Sigmoid colon (tissue), 7 donors: Measurements from ENCODE around the gene UNC119B. TPM values are rescaled to one million over a fixed set of nuclear protein-coding genes. Genes with fewer than 3 reads are reported as not detected.

Experiments used
- polyA plus RNA-seq, 3 donors: library from polyadenylated mRNA; stranded (reverse); fragments of 200-250 nt; gene quantifications; one replicate each; pipeline ENCODE4 v1.2.3, GENCODE V29; 2013
- total RNA-seq, 4 donors: library from RNA; depleted of rRNA; stranded (reverse); fragments of >200 nt; gene quantifications; one replicate each; pipeline ENCODE4 v1.1.0, GENCODE V29; 2016
- donor health status: healthy with polysubstance abuse.
- donor health status: Bipolar disorder and iron deficiency.
- donor health status: healthy.

The UNC119B gene
- total and polyA plus RNA-seq, 7 donors = 8.4 to 19.3 (median 17.9) TPM

Other genes with a start within 250 kb of the UNC119B start
- 10 to 100 TPM; 41.4 to 55.1 (median 45.2) TPM for gene SRSF9, start 240.7 kb upstream of the UNC119B start, total RNA-seq
- 100 to 1,000 TPM; 136 to 187 (median 158) TPM for gene SRSF9, start 240.7 kb upstream of the UNC119B start, polyA plus RNA-seq
- gene DYNLL1, start 214.3 kb upstream of the UNC119B start, total RNA-seq = 100 to 1,000 TPM; 204 to 254 (median 235) TPM
- gene DYNLL1, start 214.3 kb upstream of the UNC119B start, polyA plus RNA-seq = 100 to 1,000 TPM; 285 to 942 (median 912) TPM
- gene COQ5, start 181.3 kb upstream of the UNC119B start, total RNA-seq = 10 to 100 TPM; 17.4 to 29.4 (median 26.4) TPM
- 10 to 100 TPM; 29.2 to 62.9 (median 38.4) TPM for gene COQ5, start 181.3 kb upstream of the UNC119B start, polyA plus RNA-seq
- 100 to 1,000 TPM; 106 to 165 (median 110) TPM for gene RNF10, start 176.1 kb upstream of the UNC119B start, total RNA-seq
- gene RNF10, start 176.1 kb upstream of the UNC119B start, polyA plus RNA-seq = 100 to 1,000 TPM; 115 to 177 (median 141) TPM
- gene POP5, start 129.1 kb upstream of the UNC119B start, total RNA-seq = 10 to 100 TPM; 21.0 to 33.4 (median 25.2) TPM
- 10 to 100 TPM; 27.6 to 58.0 (median 28.4) TPM for gene POP5, start 129.1 kb upstream of the UNC119B start, polyA plus RNA-seq
- gene CABP1, start 69.8 kb upstream of the UNC119B start, total RNA-seq = 1 to 10 TPM in 3 of 4 donors, under 1 TPM in 1; 0.71 to 1.8 (median 1.7) TPM
- gene CABP1, start 69.8 kb upstream of the UNC119B start, polyA plus RNA-seq = 1 to 10 TPM in 1 of 3 donors, under 1 TPM in 2; 0.60 to 1.6 (median 0.92) TPM
- gene MLEC, start 23.3 kb upstream of the UNC119B start, total RNA-seq = 10 to 100 TPM; 30.3 to 40.3 (median 33.6) TPM
- gene MLEC, start 23.3 kb upstream of the UNC119B start, polyA plus RNA-seq = 100 to 1,000 TPM in 1 of 3 donors, 10 to 100 TPM in 2; 22.2 to 164 (median 31.0) TPM
- gene ACADS, start 15.4 kb downstream of the UNC119B start, total RNA-seq = 10 to 100 TPM; 36.8 to 40.3 (median 39.1) TPM
- 100 to 1,000 TPM; 111 to 325 (median 192) TPM for gene ACADS, start 15.4 kb downstream of the UNC119B start, polyA plus RNA-seq
- gene SPPL3, start 193.9 kb downstream of the UNC119B start, total RNA-seq = 10 to 100 TPM; 17.1 to 28.0 (median 19.3) TPM
- gene SPPL3, start 193.9 kb downstream of the UNC119B start, polyA plus RNA-seq = 10 to 100 TPM in 2 of 3 donors, 1 to 10 TPM in 1; 8.6 to 24.7 (median 12.6) TPM